COLO668 (cell line): ENCODE measurements around the gene RBMX.
A peak's percentile ranks its signal among the peaks of the same experiment; 100 is the strongest.

Source experiments
- DNase-seq: peaks from one replicate; lab custom pipeline; 2025; ENCODE audit not compliant: unreplicated experiment; lab: John Stamatoyannopoulos, UW

Gene RBMX

DNA sequence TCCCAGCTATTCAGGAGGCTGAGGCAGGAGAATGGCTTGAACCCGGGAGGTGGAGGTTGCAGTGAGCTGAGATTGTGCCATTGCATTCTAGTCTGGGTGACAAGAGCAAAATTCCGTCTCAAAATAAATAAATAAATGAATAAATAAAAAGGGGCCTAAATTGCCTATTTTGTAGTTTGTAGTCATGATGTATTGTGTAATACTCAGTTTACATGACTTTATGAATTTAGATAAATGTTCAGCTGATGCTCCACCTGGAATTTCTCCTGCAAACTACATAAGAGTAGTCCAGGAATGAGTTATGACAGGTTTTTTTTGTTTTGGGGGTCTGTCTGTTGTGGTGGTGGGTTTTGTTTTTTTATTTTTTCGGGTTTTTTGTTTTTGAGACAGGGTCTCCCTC, 31.1 kb downstream of the RBMX start:
- no peak for DNase-seq

GRCh38 chrX:136847874-136848273, 32.7 kb downstream of the RBMX start:
- no peak for DNase-seq

DNA sequence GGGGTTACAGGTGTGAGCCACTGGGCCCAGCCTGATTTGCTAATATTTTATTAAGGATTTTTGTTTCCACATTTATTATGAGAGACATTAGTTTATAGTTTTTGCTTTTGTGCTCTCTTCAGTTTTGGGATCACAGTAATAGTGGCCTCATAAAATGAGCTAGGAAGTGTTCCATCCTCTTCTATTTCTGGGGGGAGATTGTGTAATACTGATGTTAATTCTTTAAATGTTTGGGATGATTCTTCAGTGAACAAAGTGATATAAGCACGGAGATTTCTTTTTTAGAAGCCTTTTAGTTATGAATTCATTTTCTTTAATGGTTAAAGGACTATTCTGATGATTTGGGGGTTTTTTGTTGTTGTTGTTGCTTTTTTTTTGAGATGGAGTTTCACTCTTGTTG, 41.3 kb downstream of the RBMX start:
- no peak for DNase-seq

GRCh38 chrX:136835761-136836160, 44.8 kb downstream of the RBMX start:
- no peak for DNase-seq

DNA sequence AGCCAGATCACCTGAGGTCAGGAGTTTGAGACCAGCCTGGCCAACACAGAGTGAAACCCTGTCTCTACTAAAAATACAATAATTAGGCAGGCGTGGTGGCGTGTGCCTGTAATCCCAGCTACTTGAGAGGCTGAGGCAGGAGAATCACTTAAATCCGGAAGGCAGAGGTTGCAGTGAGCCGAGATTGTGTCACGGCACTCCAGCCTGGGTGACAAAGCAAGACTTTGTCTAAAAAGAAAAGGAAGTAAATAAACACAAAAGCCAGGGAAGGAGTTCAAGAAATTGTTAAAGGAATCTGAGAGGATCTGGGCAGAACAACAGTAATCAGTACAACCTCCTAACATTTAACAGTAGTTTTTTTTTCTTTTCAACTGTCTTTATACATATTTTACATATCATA, 51.1 kb downstream of the RBMX start:
- DNase-seq: no peak

- no peak for DNase-seq
Measured at GRCh38 chrX:136828830-136829229, 51.7 kb downstream of the RBMX start.

DNA sequence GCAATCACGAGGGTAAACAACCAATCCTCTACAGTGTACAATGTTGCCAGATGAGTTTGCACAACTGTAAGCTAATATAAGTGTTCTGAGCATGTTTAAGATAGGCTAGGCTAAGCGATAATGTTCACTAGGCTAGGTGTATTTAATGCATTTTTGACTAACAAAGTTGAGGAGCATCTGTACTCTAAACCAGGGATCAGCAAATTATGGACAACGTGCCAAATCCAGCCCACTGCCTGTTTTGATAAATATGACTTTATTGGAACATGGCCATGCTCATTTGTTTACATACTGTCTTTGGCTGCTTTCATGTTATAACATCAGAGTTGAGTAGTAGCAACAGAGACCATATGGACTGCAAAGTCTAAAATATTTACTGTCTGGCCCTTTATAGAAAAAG, 53.5 kb downstream of the RBMX start:
- peak; percentile 5 for DNase-seq

- no peak for DNase-seq
Measured at GRCh38 chrX:136825771-136826170, 54.8 kb downstream of the RBMX start.
